ENCODE data around the gene AMER2.
"Not testable (repeated sequence)": the region's sequence is repeated elsewhere in the genome, so short reads cannot be mapped to it uniquely, and the experiment has no call there.

The AMER2 gene

GRCh38 chr13:25180775-25181537 lies 8.9 kb upstream of the AMER2 start:
- no peak for DNase-seq

- no peak for DNase-seq
These were observed 8.0 kb upstream of the AMER2 start for GRCh38 chr13:25179832-25180774.

- no peak for DNase-seq
These were observed 6.9 kb upstream of the AMER2 start for GRCh38 chr13:25179011-25179410.

GRCh38 chr13:25178070-25178469 lies 6.0 kb upstream of the AMER2 start:
- DNase-seq = no peak

DNA sequence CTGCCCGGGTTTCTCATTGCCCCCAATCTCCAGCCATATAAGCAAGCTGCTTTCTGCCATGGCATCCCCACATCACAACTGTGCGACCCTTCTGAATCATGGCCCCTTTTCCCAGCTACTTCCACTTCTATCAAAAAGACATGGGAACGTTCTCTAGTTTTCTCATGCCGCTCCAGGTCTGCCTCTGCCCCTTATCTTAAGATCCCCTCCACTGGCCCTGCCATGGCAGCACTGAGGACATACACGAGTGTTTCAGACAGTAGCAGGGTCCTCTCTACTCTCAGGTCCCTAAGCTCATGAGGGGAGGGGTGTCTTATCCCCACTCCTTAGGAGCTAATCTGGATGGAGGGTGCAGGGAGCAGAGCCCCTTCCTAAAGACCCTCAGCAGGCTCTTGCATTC lies 5.5 kb upstream of the AMER2 start:
- no peak for DNase-seq

DNA sequence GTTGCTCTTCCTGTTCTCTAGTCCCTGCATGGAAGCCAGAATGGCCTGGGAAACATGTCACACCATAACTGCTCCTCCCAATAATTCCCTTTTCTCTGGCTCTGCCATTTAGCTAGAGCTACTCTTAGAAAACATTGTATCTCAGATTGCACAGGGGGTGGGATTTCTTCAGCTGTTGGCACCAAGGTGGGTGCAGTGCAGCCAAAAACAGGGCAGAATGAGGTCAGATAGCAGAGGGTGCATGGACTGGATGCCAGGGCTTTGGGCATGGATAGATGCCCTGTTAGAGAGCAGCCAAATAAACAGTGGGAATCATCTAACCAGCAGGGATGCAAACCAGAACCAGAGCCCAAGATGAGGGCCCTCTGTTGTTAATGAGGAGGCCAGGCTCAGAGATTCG lies 4.9 kb upstream of the AMER2 start:
- DNase-seq = no peak

- DNase-seq = no peak
These were observed 3.3 kb upstream of the AMER2 start for GRCh38 chr13:25175431-25175830.

- no peak for DNase-seq
These were observed 2.9 kb upstream of the AMER2 start for GRCh38 chr13:25175026-25175425.

- DNase-seq = no peak
These were observed 2.2 kb upstream of the AMER2 start for GRCh38 chr13:25174304-25174703.

DNA sequence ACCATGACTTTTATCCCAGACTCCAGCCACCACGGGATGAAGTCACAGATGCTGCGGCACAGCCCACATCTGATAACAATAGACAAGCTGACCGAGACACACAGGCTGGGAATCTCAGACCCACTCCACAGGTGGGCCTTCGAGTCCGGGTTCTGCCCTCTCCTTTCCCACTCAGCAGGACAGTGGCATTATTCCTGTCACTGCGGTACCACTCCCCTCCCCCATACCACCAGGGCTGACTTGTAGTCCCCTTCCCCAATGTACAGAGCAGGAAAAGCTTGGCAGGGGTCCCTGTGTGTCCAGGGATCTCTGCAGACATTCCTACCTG lies 179 bp upstream of the AMER2 start:
- DNase-seq = no peak

DNA sequence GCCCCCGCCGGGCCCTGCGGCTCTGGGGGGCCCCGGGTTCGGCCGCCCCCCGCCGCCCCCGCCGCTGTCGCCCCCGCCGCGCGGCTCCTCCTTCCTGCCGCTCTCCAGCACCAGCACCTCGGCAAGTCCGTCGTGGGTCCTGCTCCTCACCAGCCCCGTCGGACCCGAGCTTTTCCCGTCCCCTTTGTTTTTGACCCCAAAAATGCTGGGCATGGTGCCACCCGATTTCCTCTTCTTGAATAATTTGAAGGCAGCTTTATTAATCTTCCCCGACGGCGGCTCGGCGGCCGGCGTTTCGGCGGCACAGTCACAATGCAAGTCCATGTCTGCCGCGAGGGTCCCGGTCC lies 945 bp downstream of the AMER2 start:
- DNase-seq = no peak

GRCh38 chr13:25170554-25171111 lies 1.5 kb downstream of the AMER2 start:
- no peak for DNase-seq

GRCh38 chr13:25169951-25170553 lies 2.0 kb downstream of the AMER2 start:
- no peak for DNase-seq

GRCh38 chr13:25169356-25169755 lies 2.7 kb downstream of the AMER2 start:
- DNase-seq = no peak

GRCh38 chr13:25168790-25169189 lies 3.3 kb downstream of the AMER2 start:
- DNase-seq = no peak

GRCh38 chr13:25167382-25168174 lies 4.5 kb downstream of the AMER2 start:
- no peak for DNase-seq

DNA sequence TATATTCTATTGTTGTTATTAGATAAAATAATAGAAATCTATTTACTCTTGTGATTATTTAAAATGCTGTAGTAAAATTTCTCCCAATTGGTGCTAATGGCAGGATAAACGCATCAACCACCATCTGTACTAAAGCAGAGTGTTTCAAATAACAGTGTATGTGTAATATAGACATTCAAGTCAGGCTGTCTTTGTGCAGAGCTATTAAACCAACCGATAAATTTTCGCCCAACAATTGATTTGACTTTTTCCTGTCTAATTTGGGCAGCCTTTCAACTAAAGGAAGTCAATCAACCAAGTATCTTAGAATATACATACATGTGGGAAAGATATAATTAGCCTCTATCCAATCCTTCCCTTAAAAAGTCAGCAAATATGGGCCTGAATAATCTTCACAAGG lies 5.8 kb downstream of the AMER2 start:
- DNase-seq = no peak

DNA sequence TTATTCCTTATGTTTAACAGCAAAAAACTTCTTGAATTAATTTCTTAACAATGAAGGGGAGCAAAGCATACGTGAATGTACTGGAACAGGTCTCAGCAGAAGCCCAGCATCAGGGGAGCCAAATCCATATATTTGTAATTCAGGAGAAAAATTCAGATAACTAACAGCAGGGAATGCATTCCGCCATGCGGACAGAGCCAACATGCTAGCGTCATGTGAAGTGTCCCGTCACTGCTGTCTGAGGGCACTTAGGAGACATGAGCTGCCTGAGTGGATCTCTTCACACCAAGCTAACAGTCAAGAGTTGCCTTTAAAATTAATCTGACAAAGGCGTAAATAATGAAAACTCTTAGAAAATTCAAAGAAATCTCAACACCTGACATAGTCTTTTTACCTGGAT lies 6.4 kb downstream of the AMER2 start:
- no peak for DNase-seq

GRCh38 chr13:25165163-25165562 lies 6.9 kb downstream of the AMER2 start:
- DNase-seq = not testable (repeated sequence)

- no peak for DNase-seq
These were observed 14.4 kb downstream of the AMER2 start for GRCh38 chr13:25157681-25158080.

DNA sequence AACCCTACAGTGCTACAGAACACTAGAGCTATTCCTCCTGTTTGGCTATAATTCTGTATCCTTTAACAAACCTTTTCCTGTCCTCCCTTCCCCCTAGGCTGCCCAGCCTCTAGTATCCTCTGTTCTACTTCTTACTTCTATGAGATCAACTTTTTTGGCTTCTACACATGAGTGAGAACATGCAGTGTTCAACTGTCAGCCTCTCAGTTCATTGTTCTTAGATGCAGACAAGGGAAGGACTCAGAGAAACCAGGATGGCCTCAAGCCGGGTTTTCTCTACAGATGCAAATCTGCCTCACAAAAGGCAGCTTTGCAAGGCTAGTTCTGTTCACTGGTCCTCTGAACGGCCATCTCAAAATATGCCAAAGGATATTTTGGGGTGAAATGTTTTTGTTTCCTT lies 18.4 kb downstream of the AMER2 start:
- DNase-seq = no peak

GRCh38 chr13:25151626-25152195 lies 20.4 kb downstream of the AMER2 start:
- no peak for DNase-seq
